SU-DHL-6 (cell line): ENCODE data around the gene RAB37.

Experiments
- H2AFZ ChIP-seq: fragments of 200-600 bp; sonication (generic); 2 replicates; pipeline ENCODE4 v1.6.1; 2014; ENCODE audit warnings: low read depth, mild to moderate bottlenecking, moderate library complexity, mixed read lengths, antibody characterized with exemption, low read length; ENCODE audit not compliant: severe bottlenecking
- H3F3A ChIP-seq: fragments of 200-600 bp; shearing (Covaris generic); 2 replicates; pipeline ENCODE4 v1.6.0; 2016; ENCODE audit warnings: antibody characterized with exemption, mild to moderate bottlenecking; ENCODE audit not compliant: insufficient read depth
- H3K27ac ChIP-seq: fragments of 200-600 bp; sonication (generic); 2 replicates; pipeline ENCODE4 v1.5.1; 2016; ENCODE audit warnings: low read depth, mild to moderate bottlenecking, low read length, moderate library complexity, mixed read lengths
- H3K27me3 ChIP-seq: fragments of 200-600 bp; sonication (generic), shearing (Covaris generic); 2 replicates; pipeline ENCODE4 v1.6.0; 2014; ENCODE audit warnings: mild to moderate bottlenecking, low read length
- H3K36me3 ChIP-seq: fragments of 200-600 bp; sonication (generic); 2 replicates; pipeline ENCODE4 v1.6.1; 2014; ENCODE audit warnings: mild to moderate bottlenecking, low read length, mixed read lengths
- H3K4me2 ChIP-seq: fragments of 300-600, 200-600 bp; shearing (Covaris generic), sonication (generic); 2 replicates; pipeline ENCODE4 v1.6.0; 2014; ENCODE audit warnings: low read length, low read depth, mild to moderate bottlenecking; ENCODE audit not compliant: poor library complexity, severe bottlenecking
- H3K4me3 ChIP-seq: fragments of 200-600 bp; sonication (generic); 2 replicates; pipeline ENCODE4 v1.5.1; 2014; ENCODE audit warnings: antibody characterized with exemption, low read length, mild to moderate bottlenecking, mixed read lengths; ENCODE audit not compliant: insufficient read depth, poor library complexity, severe bottlenecking
- H3K79me2 ChIP-seq: fragments of 200-600 bp; sonication (generic); 2 replicates; pipeline ENCODE4 v1.6.1; 2014; ENCODE audit warnings: mild to moderate bottlenecking, low read length, moderate library complexity; ENCODE audit not compliant: insufficient read depth
- H3K9ac ChIP-seq: fragments of 200-600 bp; sonication (generic); 2 replicates; pipeline ENCODE4 v1.7.0; 2014; ENCODE audit warnings: mild to moderate bottlenecking, low read length
- H3K9me2 ChIP-seq: fragments of 200-600 bp; sonication (generic); replicated peaks from 2 replicates; pipeline ENCODE4 v1.6.1; 2014; ENCODE audit warnings: low read length; ENCODE audit not compliant: insufficient read depth
- H3K9me3 ChIP-seq: fragments of 200-600 bp; sonication (generic); 2 replicates; pipeline ENCODE4 v1.6.1; 2014; ENCODE audit warnings: low read length, mixed read lengths; ENCODE audit not compliant: insufficient read depth
- H4K20me1 ChIP-seq: fragments of 200-600 bp; sonication (generic); 2 replicates; pipeline ENCODE4 v1.6.1; 2014; ENCODE audit warnings: low read depth, mild to moderate bottlenecking, antibody characterized with exemption, low read length, moderate library complexity, mixed read lengths
- EZH2phosphoT487 ChIP-seq: fragments of 200-600 bp; sonication (generic), shearing (Covaris generic); conservative IDR thresholded peaks from 2 replicates; pipeline ENCODE4 v1.6.1; 2018; ENCODE audit warnings: mild to moderate bottlenecking, antibody characterized with exemption, low read length, moderate library complexity, mixed read lengths
- TF ChIP-seq, protein P1 (sequence below): fragments of 200-600 bp; sonication (generic); IDR thresholded peaks from one replicate; pipeline ENCODE4 v1.5.1; 2017; ENCODE audit warnings: antibody characterized with exemption, mild to moderate bottlenecking, low read length, moderate library complexity; ENCODE audit not compliant: insufficient read depth, poor library complexity, severe bottlenecking

RAB37 gene, protein sequence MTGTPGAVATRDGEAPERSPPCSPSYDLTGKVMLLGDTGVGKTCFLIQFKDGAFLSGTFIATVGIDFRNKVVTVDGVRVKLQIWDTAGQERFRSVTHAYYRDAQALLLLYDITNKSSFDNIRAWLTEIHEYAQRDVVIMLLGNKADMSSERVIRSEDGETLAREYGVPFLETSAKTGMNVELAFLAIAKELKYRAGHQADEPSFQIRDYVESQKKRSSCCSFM

DNA sequence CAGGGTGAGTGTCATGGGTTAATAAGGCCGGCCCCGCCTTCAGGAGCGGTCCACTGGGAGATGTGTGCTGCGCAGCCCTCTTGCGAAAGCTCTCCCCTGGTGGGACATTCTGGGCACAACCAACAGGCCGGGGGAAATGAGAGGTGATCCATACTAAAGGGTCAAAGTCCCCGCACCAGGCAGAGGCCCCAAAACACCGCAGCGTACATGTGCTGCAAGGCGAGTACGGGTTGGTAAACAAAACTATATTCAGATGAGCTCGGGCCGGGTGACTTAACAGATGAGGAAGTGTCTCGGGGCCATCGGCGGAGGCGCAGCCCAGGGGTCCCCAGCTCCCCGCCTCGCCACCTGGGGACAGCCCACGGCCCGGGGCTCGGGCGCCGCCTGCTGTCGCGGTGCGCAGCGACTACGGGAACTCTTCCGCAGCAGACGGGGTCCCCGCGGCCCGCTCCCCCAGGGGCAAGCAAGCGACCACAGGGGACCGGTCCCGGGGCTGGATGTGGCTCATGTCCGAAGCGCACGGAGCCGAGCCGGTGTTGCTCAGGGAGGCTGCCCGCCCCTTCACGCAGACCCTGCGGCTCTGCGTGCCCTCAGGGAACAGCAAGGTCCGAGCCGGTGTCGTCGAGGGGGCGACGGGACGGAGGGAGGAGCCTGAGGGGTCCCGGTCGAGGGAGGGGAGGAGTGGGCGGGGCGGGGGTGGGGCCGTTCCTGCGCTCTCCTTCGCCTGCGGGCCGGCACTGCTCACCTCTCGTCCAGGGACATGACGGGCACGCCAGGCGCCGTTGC, at the start of gene RAB37:
Gene RAB37 (plus strand): TSS at position 744 of the 786 bp plus-strand sequence. CDS start 17 bp downstream, at position 761.
- TF ChIP-seq EZH2phosphoT487: no peak
- TF ChIP-seq, protein P1, sequence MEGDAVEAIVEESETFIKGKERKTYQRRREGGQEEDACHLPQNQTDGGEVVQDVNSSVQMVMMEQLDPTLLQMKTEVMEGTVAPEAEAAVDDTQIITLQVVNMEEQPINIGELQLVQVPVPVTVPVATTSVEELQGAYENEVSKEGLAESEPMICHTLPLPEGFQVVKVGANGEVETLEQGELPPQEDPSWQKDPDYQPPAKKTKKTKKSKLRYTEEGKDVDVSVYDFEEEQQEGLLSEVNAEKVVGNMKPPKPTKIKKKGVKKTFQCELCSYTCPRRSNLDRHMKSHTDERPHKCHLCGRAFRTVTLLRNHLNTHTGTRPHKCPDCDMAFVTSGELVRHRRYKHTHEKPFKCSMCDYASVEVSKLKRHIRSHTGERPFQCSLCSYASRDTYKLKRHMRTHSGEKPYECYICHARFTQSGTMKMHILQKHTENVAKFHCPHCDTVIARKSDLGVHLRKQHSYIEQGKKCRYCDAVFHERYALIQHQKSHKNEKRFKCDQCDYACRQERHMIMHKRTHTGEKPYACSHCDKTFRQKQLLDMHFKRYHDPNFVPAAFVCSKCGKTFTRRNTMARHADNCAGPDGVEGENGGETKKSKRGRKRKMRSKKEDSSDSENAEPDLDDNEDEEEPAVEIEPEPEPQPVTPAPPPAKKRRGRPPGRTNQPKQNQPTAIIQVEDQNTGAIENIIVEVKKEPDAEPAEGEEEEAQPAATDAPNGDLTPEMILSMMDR: peak; percentile 64
- H3K4me3 ChIP-seq: no peak within 1 kb of the TSS
- no peaks in the 10 kb centered on the region for H3K9me2 ChIP-seq
- H3K9ac ChIP-seq: no peak within 1 kb of the TSS
- H2AFZ ChIP-seq: no peak within 1 kb of the TSS
- H3K27me3 ChIP-seq: no peaks in the 10 kb centered on the region
- no peak within 1 kb of the TSS for H3K27ac ChIP-seq
- H3K79me2 ChIP-seq: no peaks in the 10 kb centered on the region
- H3K9me3 ChIP-seq: no peaks in the 10 kb centered on the region
- H3F3A ChIP-seq: no peaks in the 10 kb centered on the region
- H3K4me2 ChIP-seq: peak within 1 kb of the TSS; percentile 33
- no peaks in the 10 kb centered on the region for H4K20me1 ChIP-seq
- no peaks in the 10 kb centered on the region for H3K36me3 ChIP-seq

DNA sequence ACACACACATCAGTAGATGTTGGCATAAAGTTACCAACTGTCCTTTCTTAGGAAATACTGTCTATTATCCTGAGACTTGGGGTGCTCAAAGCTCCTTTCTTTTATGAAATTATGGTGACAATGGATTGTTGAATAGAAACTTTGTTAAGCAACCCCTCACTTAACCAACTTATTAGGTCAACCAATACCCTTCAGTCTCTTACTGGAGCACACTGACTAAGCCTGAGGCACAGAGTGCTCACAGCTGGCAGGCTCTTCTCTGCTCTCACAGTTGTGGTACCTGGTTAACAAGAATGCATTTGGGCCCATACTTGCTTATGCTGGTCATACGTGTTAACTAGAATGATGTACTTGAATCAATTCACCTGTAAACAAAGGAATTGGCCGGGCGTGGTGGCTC, 49.2 kb upstream of the RAB37 start:
- no peaks in the 10 kb centered on the region for H4K20me1 ChIP-seq
- H3F3A ChIP-seq: 0 out of 2 replicates have a peak, but pooled peaks cover 2% of the 10 kb centered on the region
- no peak overlapping the region for H2AFZ ChIP-seq
- TF ChIP-seq, protein P1: no peak
- no peak for TF ChIP-seq EZH2phosphoT487
- H3K4me3 ChIP-seq: no peak overlapping the region
- no peaks in the 10 kb centered on the region for H3K79me2 ChIP-seq
- no peaks in the 10 kb centered on the region for H3K9me2 ChIP-seq
- H3K4me2 ChIP-seq: no peak overlapping the region
- H3K27me3 ChIP-seq: no peaks in the 10 kb centered on the region
- no peaks in the 10 kb centered on the region for H3K9me3 ChIP-seq
- H3K9ac ChIP-seq: no peak overlapping the region
- H3K36me3 ChIP-seq: no peaks in the 10 kb centered on the region
- no peak overlapping the region for H3K27ac ChIP-seq

DNA sequence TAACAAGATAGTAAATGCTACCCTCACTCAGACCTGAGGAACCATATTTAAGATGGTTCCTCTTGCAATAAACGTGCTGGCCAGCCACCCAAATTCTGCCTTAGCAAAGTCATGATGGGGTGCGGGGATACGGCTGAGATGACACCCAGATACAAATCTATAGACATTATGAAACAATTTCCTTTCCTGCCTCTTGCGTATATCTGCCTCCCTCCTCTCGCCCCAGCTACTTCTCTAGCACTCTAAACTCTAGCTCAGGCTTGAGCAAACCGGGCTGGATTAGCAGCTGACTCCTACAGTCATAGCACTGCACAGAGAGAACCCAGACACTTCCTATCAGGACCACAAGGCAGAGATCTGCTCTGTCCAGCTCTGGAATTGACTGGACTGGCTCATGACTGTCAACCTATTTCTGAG, 46.6 kb upstream of the RAB37 start:
- 0 out of 2 replicates have a peak, but pooled peaks cover 2% of the 10 kb centered on the region for H3F3A ChIP-seq
- H3K36me3 ChIP-seq: no peaks in the 10 kb centered on the region
- H3K4me2 ChIP-seq: no peak overlapping the region
- H3K9ac ChIP-seq: no peak overlapping the region
- H3K27ac ChIP-seq: no peak overlapping the region
- H3K79me2 ChIP-seq: no peaks in the 10 kb centered on the region
- H2AFZ ChIP-seq: no peak overlapping the region
- no peaks in the 10 kb centered on the region for H4K20me1 ChIP-seq
- no peaks in the 10 kb centered on the region for H3K9me2 ChIP-seq
- H3K27me3 ChIP-seq: no peaks in the 10 kb centered on the region
- no peak for TF ChIP-seq EZH2phosphoT487
- TF ChIP-seq, protein P1: no peak
- no peaks in the 10 kb centered on the region for H3K9me3 ChIP-seq
- no peak overlapping the region for H3K4me3 ChIP-seq
